Suprapubic skin (tissue), 4 donors: ENCODE measurements around the gene MCTP2. TPM values are rescaled to one million over a fixed set of nuclear protein-coding genes. Genes with fewer than 3 reads are reported as not detected.

Experiments used
- DNase-seq, 2 donors: peaks; one replicate each; pipeline ENCODE4 v3.0.0-alpha.2; 2019; ENCODE audit warnings: low spot score in 2 of 2
- H3K27ac ChIP-seq: fragments of 200-600 bp; sonication (generic); one replicate; pipeline ENCODE4 v1.5.1; 2019
- H3K27me3 ChIP-seq: fragments of 200-600 bp; sonication (generic); one replicate; pipeline ENCODE4 v1.5.1; 2019
- H3K36me3 ChIP-seq: fragments of 200-600 bp; sonication (generic); one replicate; pipeline ENCODE4 v1.5.1; 2019
- H3K4me1 ChIP-seq: fragments of 200-600 bp; sonication (generic); one replicate; pipeline ENCODE4 v1.5.1; 2019
- H3K4me3 ChIP-seq: fragments of 200-600 bp; sonication (generic); one replicate; pipeline ENCODE4 v1.5.1; 2019; ENCODE audit warnings: mild to moderate bottlenecking
- H3K9me3 ChIP-seq: fragments of 200-600 bp; sonication (generic); one replicate; pipeline ENCODE4 v1.5.1; 2019
- CTCF ChIP-seq, 2 donors: fragments of 200-600 bp in 1 of 2; fragments of 450-650 bp in 1 of 2; sonication (generic) in 1 of 2; IDR thresholded peaks; one replicate each; pipeline ENCODE4 v1.5.1; 2016 to 2019; ENCODE audit warnings: antibody characterized with exemption in 2 of 2, mild to moderate bottlenecking in 1 of 2, moderate library complexity in 1 of 2
- EP300 ChIP-seq: sonication (generic); formaldehyde crosslinking; IDR thresholded peaks from one replicate; pipeline ENCODE4 v1.6.1; 2017; ENCODE audit warnings: antibody characterized with exemption
- POLR2A ChIP-seq, 2 donors: fragments of 450-650 bp; IDR thresholded peaks; one replicate each; pipeline ENCODE4 v1.6.1; 2017; ENCODE audit warnings: antibody characterized with exemption in 2 of 2, mild to moderate bottlenecking in 2 of 2, moderate library complexity in 2 of 2
- POLR2AphosphoS5 ChIP-seq, 3 donors: sonication (generic); formaldehyde crosslinking; IDR thresholded peaks; one replicate each; pipeline ENCODE4 v1.6.1; 2017; ENCODE audit warnings: antibody characterized with exemption in 3 of 3
- WGBS: methylation state at CpG from one replicate; pipeline ENCODE4 v1.1.5; 2018; 5-methylcytosine and 5-hydroxymethylcytosine counted together
- total RNA-seq, 4 donors: library from RNA; depleted of rRNA; stranded (reverse); fragments of >200 nt; gene quantifications; one replicate each; pipeline ENCODE4 v1.1.0, GENCODE V29; 2016

The MCTP2 gene
- total RNA-seq, 4 donors from 2014 or later = 17.2 to 41.8 (median 20.5) TPM

- peaks cover 13% of the 10 kb centered on the region for H3K4me1 ChIP-seq
- no peaks in the 10 kb centered on the region for H3K9me3 ChIP-seq
- H3K27ac ChIP-seq = no peak overlapping the region
- H3K4me3 ChIP-seq = no peak overlapping the region
- H3K36me3 ChIP-seq = no peaks in the 10 kb centered on the region
- no peak for DNase-seq
- TF ChIP-seq POLR2AphosphoS5 (IDR thresholded peaks at IDR 0.05) (no peak), POLR2A (IDR thresholded peaks at IDR 0.05) (no peak), CTCF (IDR thresholded peaks at IDR 0.05) (no peak), EP300 (no peak)
- H3K27me3 ChIP-seq = no peaks in the 10 kb centered on the region
These were observed 91.7 kb downstream of the MCTP2 start for GRCh38 chr15:94323076-94323475.

- Histone ChIP-seq H3K27me3 (no peaks in the 10 kb centered on the region), H3K9me3 (no peaks in the 10 kb centered on the region), H3K4me3 (no peak overlapping the region), H3K4me1 (peaks cover 13% of the 10 kb centered on the region), H3K27ac (no peak overlapping the region), H3K36me3 (no peaks in the 10 kb centered on the region)
- DNase-seq = no peak
- WGBS = 29% methylated on average over 17 of the region's 17 CpGs
- TF ChIP-seq CTCF (IDR thresholded peaks at IDR 0.05) (peak; percentile 70 to 83), EP300 (no peak)
These were observed 92.9 kb downstream of the MCTP2 start for GRCh38 chr15:94324117-94324826.

- no peak overlapping the region for H3K27ac ChIP-seq
- H3K36me3 ChIP-seq = no peaks in the 10 kb centered on the region
- no peak overlapping the region for H3K4me3 ChIP-seq
- peaks cover 13% of the 10 kb centered on the region for H3K4me1 ChIP-seq
- no peaks in the 10 kb centered on the region for H3K9me3 ChIP-seq
- DNase-seq = no peak
- WGBS = 76% methylated on average over 11 of the region's 15 CpGs
- TF ChIP-seq EP300 = no peak
- TF ChIP-seq CTCF (IDR thresholded peaks at IDR 0.05) = no peak
- no peak for TF ChIP-seq POLR2A (IDR thresholded peaks at IDR 0.05)
- TF ChIP-seq POLR2AphosphoS5 (IDR thresholded peaks at IDR 0.05) = no peak
- H3K27me3 ChIP-seq = no peaks in the 10 kb centered on the region
These were observed 93.7 kb downstream of the MCTP2 start for GRCh38 chr15:94324835-94325767.

- DNase-seq = no peak
These were observed 96.1 kb downstream of the MCTP2 start for GRCh38 chr15:94327356-94327936.

More at GRCh38 chr15:94327356-94327936, 96.1 kb downstream of the MCTP2 start:
- Histone ChIP-seq H3K4me3 (no peak overlapping the region), H3K9me3 (no peaks in the 10 kb centered on the region), H3K4me1 (peaks cover 13% of the 10 kb centered on the region), H3K27me3 (no peaks in the 10 kb centered on the region), H3K27ac (no peak overlapping the region), H3K36me3 (no peaks in the 10 kb centered on the region)
- 76% methylated on average over 2 of the region's 2 CpGs for WGBS
- TF ChIP-seq POLR2AphosphoS5 (IDR thresholded peaks at IDR 0.05) = no peak
- TF ChIP-seq CTCF (IDR thresholded peaks at IDR 0.05) = peak; percentile 48 to 61
